Natural killer cell (primary cell): ENCODE results near the gene SEMA3C. TPM values are rescaled to one million over a fixed set of nuclear protein-coding genes. Genes with fewer than 3 reads are reported as not detected.

Experiments used
- ATAC-seq, 3 donors: fragments of 150-1000 bp in 2 of 3; fragments of 200-7000 bp in 1 of 3; cut with Tn5 transposase; 1 replicate in 1 of 3; 2 replicates in 2 of 3; pipeline ENCODE4 v1.10.0; 2021; ENCODE audit warnings: mild to moderate bottlenecking in 2 of 3, moderate library complexity in 2 of 3
- DNase-seq, 2 donors: peaks; one replicate each; pipeline versions ENCODE4 v3.0.0 to v3.0.0-alpha.2; 2013 to 2021; ENCODE audit warnings: mixed read lengths in 1 of 2
- H3K27ac ChIP-seq: one replicate; pipeline ENCODE4 v1.5.1; 2013; ENCODE audit warnings: mild to moderate bottlenecking, low read length
- H3K27me3 ChIP-seq: one replicate; pipeline ENCODE4 v1.6.1; 2013; ENCODE audit warnings: low read length; ENCODE audit not compliant: control insufficient read depth, insufficient read depth
- H3K36me3 ChIP-seq: one replicate; pipeline ENCODE4 v1.6.1; 2013; ENCODE audit warnings: low read length; ENCODE audit not compliant: control insufficient read depth, insufficient read depth
- H3K4me1 ChIP-seq: one replicate; pipeline ENCODE4 v1.6.1; 2013; ENCODE audit warnings: low read length; ENCODE audit not compliant: control insufficient read depth, insufficient read depth
- H3K4me3 ChIP-seq: one replicate; pipeline ENCODE4 v1.5.1; 2013; ENCODE audit warnings: low read length
- H3K9me3 ChIP-seq: one replicate; pipeline ENCODE4 v1.6.1; 2013; ENCODE audit warnings: low read length; ENCODE audit not compliant: control insufficient read depth, insufficient read depth
- H3K27ac Mint-ChIP-seq, 2 donors: one replicate each; pipeline ENCODE4 v1.8.0; 2022; ENCODE audit warnings: mild to moderate bottlenecking in 2 of 2, mixed read lengths in 2 of 2, moderate library complexity in 1 of 2
- H3K27me3 Mint-ChIP-seq, 2 donors: one replicate each; pipeline ENCODE4 v1.8.0; 2022; ENCODE audit warnings: low read depth in 2 of 2, mixed read lengths in 2 of 2
- H3K36me3 Mint-ChIP-seq: one replicate; pipeline ENCODE4 v1.8.0; 2022; ENCODE audit warnings: mixed read lengths
- H3K4me1 Mint-ChIP-seq, 2 donors: one replicate each; pipeline ENCODE4 v1.8.0; 2022; ENCODE audit warnings: mixed read lengths in 2 of 2
- H3K4me3 Mint-ChIP-seq: one replicate; pipeline ENCODE4 v1.8.0; 2022; ENCODE audit warnings: mild to moderate bottlenecking, moderate library complexity, mixed read lengths
- H3K9me3 Mint-ChIP-seq, 2 donors: one replicate each; pipeline ENCODE4 v1.8.0; 2022; ENCODE audit warnings: mixed read lengths in 2 of 2
- WGBS: methylation state at CpG from one replicate; pipeline ENCODE4 v1.1.7; 2013; ENCODE audit warnings: missing lambda C conversion rate; ENCODE audit not compliant: insufficient coverage; 5-methylcytosine and 5-hydroxymethylcytosine counted together
- intact Hi-C: fragments of 100-400 bp; cut with micrococcal nuclease; formaldehyde crosslinking; loops from one replicate; pipeline ENCODE4 v1.14.2; 2022
- total RNA-seq, 4 donors: library from RNA; stranded (reverse); fragments of 120-200 nt in 1 of 4; gene quantifications; one replicate each; pipeline versions ENCODE4 v1.2.3 to v1.2.4, GENCODE V29; 2013 to 2022
- TF ChIP-seq, protein P1 (sequence below): fragments of 200-600 bp; IDR thresholded peaks from one replicate; pipeline ENCODE4 v1.8.0; 2022; ENCODE audit warnings: antibody characterized with exemption

The SEMA3C gene
- total RNA-seq, 3 donors from 2014 or later (not counting 1 experiment from before 2014, with no cell fraction given), result 0.41 to 12.2 (median 0.94) TPM

DNA sequence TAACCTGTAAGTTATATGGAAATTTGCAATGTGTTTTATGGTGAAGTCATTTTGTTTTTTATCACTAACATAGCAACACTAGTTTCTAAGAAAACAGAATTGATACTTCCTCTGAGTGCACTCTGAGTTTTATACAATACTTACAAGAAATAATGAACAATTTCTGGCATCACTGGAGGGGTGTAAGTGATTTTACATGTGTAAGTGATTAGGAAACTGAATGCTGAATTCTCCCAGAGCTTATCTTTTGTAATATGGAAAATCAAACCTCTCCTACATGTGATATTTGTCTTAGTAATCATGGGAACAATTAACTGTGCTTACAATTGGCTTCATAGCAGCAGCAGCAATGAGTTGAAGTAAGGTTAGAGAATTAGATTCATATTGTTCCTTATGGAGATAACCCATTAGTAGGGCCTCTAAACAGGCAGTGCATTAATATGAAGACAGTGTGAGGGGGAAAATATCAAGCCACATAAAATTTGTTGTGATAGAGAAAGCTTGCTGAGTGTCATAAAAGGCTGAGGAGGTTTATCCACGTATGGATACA is 37.4 kb downstream of the SEMA3C start:
- TF ChIP-seq, protein P1, sequence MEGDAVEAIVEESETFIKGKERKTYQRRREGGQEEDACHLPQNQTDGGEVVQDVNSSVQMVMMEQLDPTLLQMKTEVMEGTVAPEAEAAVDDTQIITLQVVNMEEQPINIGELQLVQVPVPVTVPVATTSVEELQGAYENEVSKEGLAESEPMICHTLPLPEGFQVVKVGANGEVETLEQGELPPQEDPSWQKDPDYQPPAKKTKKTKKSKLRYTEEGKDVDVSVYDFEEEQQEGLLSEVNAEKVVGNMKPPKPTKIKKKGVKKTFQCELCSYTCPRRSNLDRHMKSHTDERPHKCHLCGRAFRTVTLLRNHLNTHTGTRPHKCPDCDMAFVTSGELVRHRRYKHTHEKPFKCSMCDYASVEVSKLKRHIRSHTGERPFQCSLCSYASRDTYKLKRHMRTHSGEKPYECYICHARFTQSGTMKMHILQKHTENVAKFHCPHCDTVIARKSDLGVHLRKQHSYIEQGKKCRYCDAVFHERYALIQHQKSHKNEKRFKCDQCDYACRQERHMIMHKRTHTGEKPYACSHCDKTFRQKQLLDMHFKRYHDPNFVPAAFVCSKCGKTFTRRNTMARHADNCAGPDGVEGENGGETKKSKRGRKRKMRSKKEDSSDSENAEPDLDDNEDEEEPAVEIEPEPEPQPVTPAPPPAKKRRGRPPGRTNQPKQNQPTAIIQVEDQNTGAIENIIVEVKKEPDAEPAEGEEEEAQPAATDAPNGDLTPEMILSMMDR, result no peak
- H3K27me3 ChIP-seq, result no peaks in the 10 kb centered on the region
- H3K4me3 ChIP-seq, result no peak overlapping the region
- no peak overlapping the region for H3K4me3 Mint-ChIP-seq
- no peaks in the 10 kb centered on the region for H3K27me3 Mint-ChIP-seq
- H3K4me1 ChIP-seq, result peaks cover 4% of the 10 kb centered on the region
- H3K36me3 Mint-ChIP-seq, result no peaks in the 10 kb centered on the region
- WGBS, result no CpG with 5 or more reads among the region's 1 CpG
- H3K9me3 ChIP-seq, result no peaks in the 10 kb centered on the region
- no peaks in the 10 kb centered on the region for H3K9me3 Mint-ChIP-seq
- H3K36me3 ChIP-seq, result no peaks in the 10 kb centered on the region
- DNase-seq (no peak), ATAC-seq (no peak)
- H3K27ac ChIP-seq, result no peak overlapping the region
- H3K4me1 Mint-ChIP-seq, result peaks cover 8% of the 10 kb centered on the region in 2 donors
- intact Hi-C loops, result loop anchor here (10.0 kb wide), 1 partner anchor 63 kb away; no protein-coding TSS in a partner anchor
- no peak overlapping the region for H3K27ac Mint-ChIP-seq

GRCh38 chr7:80879849-80880248 is 39.0 kb downstream of the SEMA3C start:
- peaks cover 14% of the 10 kb centered on the region in 2 donors for H3K4me1 Mint-ChIP-seq
- ATAC-seq (no peak), DNase-seq (no peak)
- no peaks in the 10 kb centered on the region for H3K27me3 ChIP-seq
- H3K27ac Mint-ChIP-seq, result no peak overlapping the region
- H3K36me3 Mint-ChIP-seq, result no peaks in the 10 kb centered on the region
- no peak overlapping the region for H3K4me3 Mint-ChIP-seq
- H3K36me3 ChIP-seq, result no peaks in the 10 kb centered on the region
- no peaks in the 10 kb centered on the region for H3K27me3 Mint-ChIP-seq
- TF ChIP-seq, protein P1, result no peak
- H3K9me3 ChIP-seq, result no peaks in the 10 kb centered on the region
- H3K9me3 Mint-ChIP-seq, result no peaks in the 10 kb centered on the region
- H3K4me3 ChIP-seq, result no peak overlapping the region
- intact Hi-C loops, result loop anchor here (10.0 kb wide), 1 partner anchor 65 kb away; no protein-coding TSS in a partner anchor
- peaks cover 4% of the 10 kb centered on the region for H3K4me1 ChIP-seq
- WGBS, result 76% methylated on average over 5 of the region's 5 CpGs
- H3K27ac ChIP-seq, result no peak overlapping the region

GRCh38 chr7:80876894-80877414 is 41.9 kb downstream of the SEMA3C start:
- intact Hi-C loops, result no loop called here
- no peaks in the 10 kb centered on the region for H3K27me3 Mint-ChIP-seq
- DNase-seq (no peak), ATAC-seq (peak in 1 of 3 donors; percentile 22)
- peak overlapping the region in 1 of 2 donors; percentile 27 for H3K27ac Mint-ChIP-seq
- H3K4me1 Mint-ChIP-seq, result peaks cover 18 to 26% of the 10 kb centered on the region in 2 donors
- H3K9me3 Mint-ChIP-seq, result peaks cover 0 to 2% of the 10 kb centered on the region in 2 donors
- TF ChIP-seq, protein P1, result no peak
- H3K27me3 ChIP-seq, result no peaks in the 10 kb centered on the region
- WGBS, result 79% methylated on average over 5 of the region's 5 CpGs
- no peaks in the 10 kb centered on the region for H3K36me3 ChIP-seq
- peak overlapping the region; percentile 43 for H3K4me3 Mint-ChIP-seq
- H3K9me3 ChIP-seq, result no peaks in the 10 kb centered on the region
- no peak overlapping the region for H3K4me3 ChIP-seq
- no peaks in the 10 kb centered on the region for H3K36me3 Mint-ChIP-seq
- H3K27ac ChIP-seq, result no peak overlapping the region
- peaks cover 4% of the 10 kb centered on the region for H3K4me1 ChIP-seq
